ENCODE data around the gene FGD6.
"Not testable (repeated sequence)": the region's sequence is repeated elsewhere in the genome, so short reads cannot be mapped to it uniquely, and the experiment has no call there.

The FGD6 gene

GRCh38 chr12:95234187-95234586, 16.9 kb upstream of the FGD6 start:
- DNase-seq (ENCODE audit: low read depth): not testable (repeated sequence)

GRCh38 chr12:95231190-95231589, 13.9 kb upstream of the FGD6 start:
- no peak for DNase-seq (ENCODE audit: low read depth)

GRCh38 chr12:95230313-95230712, 13.0 kb upstream of the FGD6 start:
- DNase-seq (ENCODE audit: low read depth): no peak

GRCh38 chr12:95229636-95230035, 12.4 kb upstream of the FGD6 start:
- no peak for DNase-seq (ENCODE audit: low read depth)

- no peak for DNase-seq (ENCODE audit: low read depth)
These were observed 11.3 kb upstream of the FGD6 start for GRCh38 chr12:95228617-95229016.

- DNase-seq (ENCODE audit: low read depth): no peak
These were observed 10.6 kb upstream of the FGD6 start for GRCh38 chr12:95227818-95228356.

DNA sequence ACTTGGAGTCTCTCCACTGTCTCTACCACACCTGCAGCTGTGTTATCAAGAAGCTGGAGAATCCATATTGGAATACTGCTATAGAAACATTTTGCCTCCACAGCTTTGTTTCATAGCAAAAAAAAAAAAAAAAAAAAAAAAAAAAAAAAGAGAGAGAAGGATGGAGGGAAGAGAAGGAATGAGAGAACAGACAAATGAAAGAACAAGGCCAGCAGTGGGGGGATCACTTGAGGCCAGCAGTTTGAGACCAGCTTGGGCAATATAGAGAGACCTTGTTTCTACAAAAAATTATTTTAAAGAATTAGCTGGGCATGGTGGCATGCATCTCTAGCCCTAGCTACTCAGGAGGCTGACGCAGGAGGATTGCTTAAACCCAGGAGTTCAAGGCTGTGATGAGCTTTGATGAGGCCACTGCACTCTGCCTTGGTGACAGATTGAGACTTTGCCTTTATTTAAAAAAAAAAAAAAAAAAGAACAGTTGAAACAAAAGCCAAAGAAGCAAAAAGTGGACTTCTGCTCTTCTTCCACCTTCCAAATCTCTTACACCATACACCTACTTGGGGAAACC, 8.5 kb upstream of the FGD6 start:
- no peak for DNase-seq (ENCODE audit: low read depth)

DNA sequence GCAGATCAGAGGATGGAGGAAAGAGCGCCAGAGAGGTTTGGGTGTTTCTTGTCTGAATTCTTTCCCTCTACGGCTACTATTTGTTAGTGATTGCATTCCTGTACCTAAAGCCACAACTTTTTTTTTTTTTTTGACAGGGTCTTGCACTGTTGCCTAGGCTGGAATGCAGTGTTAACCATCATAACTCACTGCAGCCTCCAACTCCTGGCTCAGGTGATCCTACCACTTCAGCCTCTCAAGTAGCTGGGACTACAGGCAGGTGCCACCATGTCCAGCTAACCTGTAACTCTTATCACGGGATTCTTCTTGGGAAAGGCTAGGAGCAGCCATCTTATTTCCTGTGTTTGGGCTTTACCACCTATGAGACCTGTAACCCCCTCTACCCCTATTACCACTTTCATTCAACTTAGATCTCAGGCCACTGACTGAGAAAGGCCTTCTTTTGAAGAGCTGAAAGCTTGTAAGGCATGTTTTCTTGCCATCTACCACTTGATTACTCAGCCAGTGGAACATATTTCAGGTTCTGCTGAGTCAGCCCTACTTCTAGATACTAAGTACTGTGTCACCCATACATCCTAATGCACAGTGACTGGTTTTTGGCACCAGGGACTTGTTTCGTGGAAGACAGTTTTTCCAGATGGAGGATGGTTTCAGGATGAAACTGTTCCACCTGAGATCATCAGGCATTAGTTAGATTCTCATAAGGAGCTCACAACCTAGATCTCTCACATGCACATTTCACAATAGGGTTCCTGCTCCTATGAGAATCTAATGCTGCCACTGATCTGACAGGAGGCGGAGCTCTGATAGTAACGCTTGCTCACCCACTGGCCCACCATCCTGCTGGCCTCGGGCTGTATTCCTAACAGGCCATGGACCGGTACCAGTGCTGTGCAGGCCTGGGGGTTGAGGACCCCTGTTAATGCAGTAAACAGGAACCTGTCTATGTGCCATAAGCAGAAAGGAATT, 7.2 kb upstream of the FGD6 start:
- DNase-seq (ENCODE audit: low read depth): peak; percentile 62

GRCh38 chr12:95220726-95221125, 3.5 kb upstream of the FGD6 start:
- DNase-seq (ENCODE audit: low read depth): no peak

GRCh38 chr12:95220190-95220589, 2.9 kb upstream of the FGD6 start:
- DNase-seq (ENCODE audit: low read depth): no peak

DNA sequence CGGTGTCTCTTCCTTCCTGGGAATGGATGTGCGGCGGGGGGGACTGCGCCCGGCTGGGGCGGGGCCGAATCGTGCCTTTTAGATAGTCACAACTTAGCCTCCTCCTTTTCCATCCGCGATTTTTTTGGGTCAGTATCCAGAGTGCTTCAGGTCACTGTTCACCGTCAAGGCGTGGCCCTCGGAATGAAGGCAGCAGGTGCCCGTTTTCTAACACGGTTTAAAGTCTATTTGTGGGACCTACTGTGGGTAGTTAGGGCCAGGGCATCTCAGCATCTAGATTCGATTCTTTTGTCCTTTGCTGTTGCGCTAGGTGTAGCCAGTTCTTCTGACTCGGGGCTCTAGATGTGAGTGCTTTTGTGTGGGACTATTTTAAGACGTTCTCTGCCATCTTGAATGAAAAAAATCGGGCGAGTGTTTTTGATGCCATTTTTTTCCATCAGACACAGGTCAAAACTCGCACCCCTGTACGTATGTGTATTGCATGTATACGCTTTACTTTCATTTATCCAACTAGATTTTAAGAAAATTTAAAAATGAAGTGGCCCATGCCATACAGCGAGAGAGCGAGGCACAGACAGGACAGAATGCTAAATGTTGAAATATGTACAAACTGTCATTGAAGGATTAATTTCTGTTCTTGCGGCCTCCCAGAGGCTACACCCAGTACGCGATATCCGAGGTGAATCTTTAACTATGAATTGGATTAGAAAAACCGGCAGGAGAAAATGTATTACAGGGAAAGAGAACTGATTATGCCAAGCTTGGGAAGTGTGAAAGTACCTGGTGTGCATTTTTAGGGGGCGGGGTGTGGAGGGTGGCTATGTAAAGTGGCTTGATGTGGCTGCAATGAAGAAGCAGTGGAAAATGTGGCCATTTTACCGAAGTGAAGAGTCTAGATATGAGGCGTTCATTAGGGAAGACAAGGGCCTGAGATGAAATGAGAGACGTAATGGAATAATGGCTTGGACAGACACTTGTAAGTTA, 1.2 kb upstream of the FGD6 start:
- peak; percentile 73 for DNase-seq (ENCODE audit: low read depth)

DNA sequence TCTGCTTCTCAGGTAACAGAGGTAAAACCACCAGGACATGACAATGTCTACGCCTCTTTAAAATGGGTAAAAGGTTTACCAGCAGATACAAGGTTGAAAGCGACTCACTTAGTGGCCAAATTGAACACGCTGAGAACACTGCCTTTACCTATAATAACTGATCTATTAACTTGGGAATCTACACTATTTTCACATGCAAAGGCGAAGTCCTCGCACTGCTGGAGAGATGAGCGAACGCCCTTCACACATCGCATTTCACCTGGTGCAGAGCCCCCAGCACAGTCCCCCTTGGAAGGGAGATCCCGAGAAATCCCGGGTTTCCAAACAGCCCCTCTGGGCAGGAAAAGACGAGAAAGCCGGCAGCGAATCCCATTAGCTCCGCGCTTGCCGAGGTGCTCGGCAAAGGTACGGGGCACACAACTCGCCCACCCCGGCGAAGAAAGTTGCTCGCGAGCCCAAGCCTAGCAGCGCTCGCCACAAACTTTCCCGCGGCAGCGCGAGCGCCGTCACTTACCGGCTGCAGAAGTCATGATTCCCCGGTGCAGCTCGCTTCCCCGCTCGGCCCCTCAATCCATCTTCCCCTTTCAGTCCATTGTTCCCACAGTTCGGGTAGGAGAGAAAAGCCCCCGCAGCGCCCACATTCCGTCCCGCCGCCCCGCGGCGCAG, 423 bp downstream of the FGD6 start:
- DNase-seq (ENCODE audit: low read depth): no peak

DNA sequence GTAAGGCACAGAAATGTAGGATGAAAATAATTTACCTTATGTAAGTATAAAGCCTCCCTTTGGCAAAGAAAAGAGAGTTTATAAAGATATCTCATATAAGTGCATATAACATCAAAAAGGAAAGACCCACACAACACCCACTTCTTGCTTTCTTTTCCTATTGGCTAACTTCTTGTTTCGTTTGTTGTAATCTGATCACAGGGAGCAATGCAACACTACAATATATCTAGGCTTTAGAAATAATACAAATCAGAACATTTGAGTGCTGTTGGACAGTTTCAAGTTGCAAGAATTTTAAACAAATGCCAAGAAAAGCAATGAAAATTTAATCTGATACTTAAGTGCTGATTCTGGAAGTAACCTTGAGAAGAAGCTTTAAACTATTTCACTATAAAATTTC, 1.3 kb downstream of the FGD6 start:
- DNase-seq (ENCODE audit: low read depth): peak; percentile 74

GRCh38 chr12:95214466-95214865, 2.8 kb downstream of the FGD6 start:
- no peak for DNase-seq (ENCODE audit: low read depth)

DNA sequence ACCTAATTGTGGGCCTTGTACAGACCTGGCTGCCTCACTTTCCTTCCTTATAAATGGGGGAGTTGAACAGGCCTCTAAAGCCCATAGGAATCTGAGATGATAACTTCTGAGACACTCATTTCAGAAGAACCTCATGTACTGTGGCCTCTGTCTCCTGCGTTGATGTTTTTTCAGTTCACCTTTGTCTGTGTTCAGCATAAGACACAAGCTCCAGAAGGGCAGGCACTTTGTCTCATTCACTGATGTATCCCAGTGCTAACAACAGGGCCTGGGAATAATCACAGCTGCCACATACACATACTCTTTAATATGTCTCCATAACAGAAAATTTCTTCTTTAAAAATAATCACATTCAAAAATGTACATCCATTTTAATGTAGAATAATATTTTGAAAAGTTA, 3.3 kb downstream of the FGD6 start:
- no peak for DNase-seq (ENCODE audit: low read depth)

GRCh38 chr12:95213119-95213518, 4.1 kb downstream of the FGD6 start:
- no peak for DNase-seq (ENCODE audit: low read depth)

DNA sequence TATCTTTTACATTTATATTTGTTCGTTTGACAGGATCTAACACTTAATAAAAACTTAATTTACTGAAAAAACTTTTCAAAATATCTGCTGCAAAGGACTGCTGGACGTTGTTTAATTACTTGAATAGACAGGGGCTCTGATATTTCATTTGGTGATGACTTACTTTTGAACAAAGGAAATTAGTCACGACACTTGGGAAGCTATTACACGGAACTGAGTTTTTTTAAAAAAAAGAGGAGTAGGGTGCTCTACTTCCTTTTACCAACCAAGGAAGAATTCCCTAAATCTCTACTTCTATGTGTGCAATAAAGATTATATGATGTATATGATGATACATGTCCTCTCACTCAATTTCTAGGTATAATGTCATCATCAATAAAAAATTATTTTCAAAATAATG, 4.7 kb downstream of the FGD6 start:
- DNase-seq (ENCODE audit: low read depth): no peak

DNA sequence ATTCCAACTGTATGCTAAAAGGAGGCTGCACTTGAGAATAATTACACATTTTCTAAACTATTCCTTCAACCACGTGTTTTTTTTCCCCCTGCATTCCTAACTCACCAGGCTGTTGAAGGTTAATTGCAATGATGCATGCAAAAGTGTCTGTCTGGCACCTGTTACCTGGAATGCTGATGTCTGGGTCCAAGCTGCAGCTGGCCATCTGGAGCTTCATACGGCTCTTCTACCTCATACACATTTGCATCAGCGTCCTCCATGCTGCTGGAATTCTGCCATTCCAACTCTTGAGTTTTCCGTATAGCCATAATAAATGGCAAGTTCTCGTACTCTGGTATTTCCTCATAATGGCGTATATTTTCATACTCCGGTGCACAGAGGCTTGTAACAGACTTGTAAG, 8.6 kb downstream of the FGD6 start:
- no peak for DNase-seq (ENCODE audit: low read depth)

DNA sequence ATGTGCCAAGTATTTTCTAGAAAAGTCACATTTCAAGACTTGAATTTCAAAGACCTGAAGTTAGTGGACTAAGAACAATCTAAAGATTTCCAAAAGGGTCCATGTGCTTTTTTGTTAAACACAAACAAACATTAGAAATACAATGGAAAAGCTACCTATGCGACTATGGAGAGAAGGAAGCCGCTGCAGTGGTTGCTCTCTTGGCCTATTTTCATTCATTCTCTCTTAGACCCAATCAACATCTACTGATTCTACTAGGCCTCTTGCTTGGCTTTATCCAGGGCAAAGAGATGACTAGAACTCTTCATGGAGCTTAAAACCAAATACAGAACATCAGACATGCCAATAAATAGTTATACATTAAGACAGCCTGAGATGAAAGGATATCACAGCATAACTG, 9.9 kb downstream of the FGD6 start:
- DNase-seq (ENCODE audit: low read depth): no peak

- DNase-seq (ENCODE audit: low read depth): no peak
These were observed 10.4 kb downstream of the FGD6 start for GRCh38 chr12:95206916-95207315.

DNA sequence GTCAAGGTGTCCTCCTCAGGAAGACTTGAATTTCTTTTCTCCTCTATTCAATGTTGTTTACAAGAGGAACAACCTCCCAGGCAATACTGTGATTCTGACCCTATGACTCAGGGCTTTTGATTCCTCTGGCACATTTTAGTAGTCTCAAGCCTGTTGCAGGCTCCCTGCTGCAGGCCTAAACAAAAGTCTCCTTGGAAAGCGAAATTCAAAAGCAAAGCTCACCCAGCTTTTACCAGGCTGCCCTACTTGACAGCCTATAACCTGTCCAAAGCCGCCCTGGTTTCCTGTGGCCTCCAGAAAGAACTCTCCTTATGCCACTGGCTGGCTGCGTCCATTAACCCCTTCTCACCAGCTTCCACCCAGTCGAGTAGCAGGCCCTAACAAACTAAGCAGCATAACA, 11.6 kb downstream of the FGD6 start:
- DNase-seq (ENCODE audit: low read depth): peak; percentile 69
